NCI-H2196 treated with DMSO at 0.1 percent for 48 hours (cell line): ENCODE data around the gene ZNF691.

Source experiments
- DNase-seq: peaks from one replicate; lab custom pipeline; 2025; ENCODE audit not compliant: unreplicated experiment; lab: John Stamatoyannopoulos, UW

Gene ZNF691

GRCh38 chr1:42831273-42831672 lies 15.1 kb upstream of the ZNF691 start:
- no peak for DNase-seq

GRCh38 chr1:42832641-42833240 lies 13.7 kb upstream of the ZNF691 start:
- no peak for DNase-seq

GRCh38 chr1:42833981-42834380 lies 12.4 kb upstream of the ZNF691 start:
- DNase-seq = no peak

GRCh38 chr1:42834803-42835202 lies 11.6 kb upstream of the ZNF691 start:
- no peak for DNase-seq

GRCh38 chr1:42835422-42835821 lies 11.0 kb upstream of the ZNF691 start:
- no peak for DNase-seq

- no peak for DNase-seq
Measured at GRCh38 chr1:42837709-42838108, 8.7 kb upstream of the ZNF691 start.

GRCh38 chr1:42838482-42839190 lies 7.8 kb upstream of the ZNF691 start:
- DNase-seq = no peak

GRCh38 chr1:42841010-42841409 lies 5.4 kb upstream of the ZNF691 start:
- DNase-seq = no peak

GRCh38 chr1:42841440-42842147 lies 4.8 kb upstream of the ZNF691 start:
- DNase-seq = no peak

GRCh38 chr1:42844592-42845140 lies 1.7 kb upstream of the ZNF691 start:
- no peak for DNase-seq

GRCh38 chr1:42845193-42845592 lies 1.2 kb upstream of the ZNF691 start:
- DNase-seq = no peak

- no peak for DNase-seq
Measured at GRCh38 chr1:42845866-42846256, 552 bp upstream of the ZNF691 start.

- DNase-seq = no peak
Measured at GRCh38 chr1:42847111-42847595, 740 bp downstream of the ZNF691 start.

GRCh38 chr1:42847721-42848460 lies 1.5 kb downstream of the ZNF691 start:
- no peak for DNase-seq

- no peak for DNase-seq
Measured at GRCh38 chr1:42848823-42849537, 2.6 kb downstream of the ZNF691 start.

GRCh38 chr1:42849944-42850343 lies 3.5 kb downstream of the ZNF691 start:
- DNase-seq = no peak

GRCh38 chr1:42851420-42851819 lies 5.0 kb downstream of the ZNF691 start:
- no peak for DNase-seq

- no peak for DNase-seq
Measured at GRCh38 chr1:42851960-42852607, 5.7 kb downstream of the ZNF691 start.

- no peak for DNase-seq
Measured at GRCh38 chr1:42852608-42852980, 6.2 kb downstream of the ZNF691 start.
